ENCODE measurements around the gene PDGFA.

GRCh38 chr7:511476-512145, 8.0 kb downstream of the PDGFA start:
- TF ChIP-seq, protein P1, sequence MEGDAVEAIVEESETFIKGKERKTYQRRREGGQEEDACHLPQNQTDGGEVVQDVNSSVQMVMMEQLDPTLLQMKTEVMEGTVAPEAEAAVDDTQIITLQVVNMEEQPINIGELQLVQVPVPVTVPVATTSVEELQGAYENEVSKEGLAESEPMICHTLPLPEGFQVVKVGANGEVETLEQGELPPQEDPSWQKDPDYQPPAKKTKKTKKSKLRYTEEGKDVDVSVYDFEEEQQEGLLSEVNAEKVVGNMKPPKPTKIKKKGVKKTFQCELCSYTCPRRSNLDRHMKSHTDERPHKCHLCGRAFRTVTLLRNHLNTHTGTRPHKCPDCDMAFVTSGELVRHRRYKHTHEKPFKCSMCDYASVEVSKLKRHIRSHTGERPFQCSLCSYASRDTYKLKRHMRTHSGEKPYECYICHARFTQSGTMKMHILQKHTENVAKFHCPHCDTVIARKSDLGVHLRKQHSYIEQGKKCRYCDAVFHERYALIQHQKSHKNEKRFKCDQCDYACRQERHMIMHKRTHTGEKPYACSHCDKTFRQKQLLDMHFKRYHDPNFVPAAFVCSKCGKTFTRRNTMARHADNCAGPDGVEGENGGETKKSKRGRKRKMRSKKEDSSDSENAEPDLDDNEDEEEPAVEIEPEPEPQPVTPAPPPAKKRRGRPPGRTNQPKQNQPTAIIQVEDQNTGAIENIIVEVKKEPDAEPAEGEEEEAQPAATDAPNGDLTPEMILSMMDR (IDR thresholded peaks at IDR 0.05) = no peak
- no peak for TF ChIP-seq POLR2A (IDR thresholded peaks at IDR 0.05)
